ENCODE measurements around the gene LST1.

Gene LST1

GRCh38 chr6:31586008-31586407 lies at the start of gene LST1:
Gene LST1, plus strand, starts transcription at chr6:31586277. Its CDS starts 1,023 bp downstream, at chr6:31587300.
- H3K4me3 ChIP-seq (ENCODE audit: low read depth, low read length), result no peak within 1 kb of the TSS
- TF ChIP-seq CTCF (IDR thresholded peaks at IDR 0.05; ENCODE audit: low read depth, low read length), result no peak

- 0 out of 2 replicates have a peak overlapping the region, but pooled peaks have one; percentile 4 for H3K4me3 ChIP-seq (ENCODE audit: low read depth, low read length)
- no peak for TF ChIP-seq CTCF (IDR thresholded peaks at IDR 0.05; ENCODE audit: low read depth, low read length)
These were observed 47.2 kb upstream of the LST1 start for GRCh38 chr6:31538805-31539400.

GRCh38 chr6:31540640-31541039 lies 45.4 kb upstream of the LST1 start:
- TF ChIP-seq CTCF (IDR thresholded peaks at IDR 0.05; ENCODE audit: low read depth, low read length), result no peak
- H3K4me3 ChIP-seq (ENCODE audit: low read depth, low read length), result peak overlapping the region; percentile 81

DNA sequence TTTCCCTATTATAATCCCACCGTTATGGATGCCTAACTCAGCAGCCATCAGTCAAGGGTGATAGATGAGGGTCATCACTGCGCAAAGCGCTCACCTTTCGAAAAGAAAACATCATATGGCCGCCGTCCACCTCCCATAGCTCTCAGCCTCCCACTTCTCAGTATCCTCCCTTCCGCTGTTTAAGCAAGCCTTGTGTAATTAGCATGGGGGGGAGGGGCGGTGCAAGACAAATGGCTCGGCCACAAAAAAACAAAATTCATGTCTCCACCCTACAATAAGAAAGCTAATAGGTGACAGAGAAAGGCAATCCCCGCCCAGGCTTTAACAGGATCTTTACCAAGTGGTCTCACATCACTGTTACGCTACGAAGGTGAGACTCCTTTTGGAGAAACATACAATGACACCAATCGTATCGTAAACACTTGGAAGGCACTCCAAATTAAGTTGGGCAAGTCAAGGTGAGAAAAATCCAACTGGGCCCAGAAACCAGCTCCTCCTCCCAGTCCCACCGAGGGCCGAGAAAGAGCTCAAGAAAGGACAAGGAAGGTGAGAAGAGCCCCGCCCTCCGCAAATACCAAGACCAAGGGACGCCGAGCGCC lies 44.9 kb upstream of the LST1 start:
- no peak for TF ChIP-seq CTCF (IDR thresholded peaks at IDR 0.05; ENCODE audit: low read depth, low read length)
- H3K4me3 ChIP-seq (ENCODE audit: low read depth, low read length), result peak overlapping the region; percentile 81

DNA sequence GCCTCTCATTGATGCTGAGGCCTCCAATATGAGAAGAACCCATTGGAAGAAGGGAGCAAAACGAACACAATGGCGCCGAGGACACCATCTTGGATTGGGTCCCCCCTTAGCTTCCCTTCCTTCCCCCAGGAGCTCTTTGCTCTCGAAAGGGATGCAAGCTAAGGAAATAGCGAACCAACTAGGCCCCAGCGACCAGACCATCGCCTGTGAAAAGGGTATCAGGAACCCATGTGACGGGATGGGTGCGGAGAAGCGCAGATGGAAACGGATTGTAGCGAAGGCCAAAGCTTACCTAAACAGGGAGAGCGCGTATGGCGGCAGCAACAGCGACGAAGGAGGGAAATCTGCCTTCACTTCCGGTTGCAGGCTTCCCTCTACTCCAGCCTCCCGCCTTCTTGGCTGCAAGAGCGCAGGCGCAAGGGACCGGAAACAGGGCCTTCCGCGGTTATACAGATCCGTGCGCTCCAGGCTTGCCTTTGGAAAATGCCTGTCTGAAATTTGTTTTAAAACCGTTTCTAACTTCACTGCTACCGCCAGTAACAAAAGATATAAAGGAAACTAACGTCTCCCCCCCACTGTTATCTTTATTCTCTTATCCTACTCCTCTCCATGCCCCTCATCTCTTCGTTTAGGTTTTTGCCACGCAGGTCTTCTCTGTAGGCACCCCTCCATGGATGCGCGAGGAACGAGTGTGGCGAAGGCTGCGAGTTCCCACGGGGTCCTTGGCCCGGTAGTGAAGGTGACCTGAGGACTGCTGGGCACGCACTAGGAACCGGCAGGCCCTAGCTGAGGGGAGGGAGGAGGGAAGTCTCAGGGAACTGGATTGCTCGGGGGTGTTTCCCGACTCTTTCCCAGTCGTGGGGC lies 44.2 kb upstream of the LST1 start, which contains the start of gene DDX39B:
Gene DDX39B (minus strand): TSS at position 346 of the 864 bp plus-strand sequence. CDS start 1,471 bp downstream, outside the sequence.
- no peak for TF ChIP-seq CTCF (IDR thresholded peaks at IDR 0.05; ENCODE audit: low read depth, low read length)
- peak within 1 kb of the TSS; percentile 81 for H3K4me3 ChIP-seq (ENCODE audit: low read depth, low read length)

DNA sequence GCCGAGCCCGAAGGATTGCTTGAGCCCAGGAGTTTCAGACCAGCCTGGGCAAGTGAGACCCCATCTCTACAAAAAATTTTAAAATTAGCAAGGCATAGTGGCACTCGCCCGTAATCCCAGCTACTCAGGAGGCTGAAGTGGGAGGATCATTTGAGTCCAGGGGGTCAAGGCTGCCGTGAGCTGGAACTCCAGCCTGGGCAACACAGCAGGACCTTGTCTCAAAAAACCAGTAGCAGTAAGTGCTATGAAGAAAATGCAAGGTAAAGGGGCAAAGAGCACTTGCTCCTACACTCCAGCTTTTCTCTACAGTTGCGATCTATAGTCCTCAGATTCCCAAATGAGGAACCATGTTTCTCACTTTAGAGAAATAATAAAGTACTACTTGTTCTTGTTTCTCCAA lies 42.4 kb upstream of the LST1 start:
- TF ChIP-seq CTCF (IDR thresholded peaks at IDR 0.05; ENCODE audit: low read depth, low read length), result no peak
- no peak overlapping the region for H3K4me3 ChIP-seq (ENCODE audit: low read depth, low read length)
